Sigmoid colon (tissue), 3 donors: Measurements from ENCODE around the gene DUSP9.
A peak's percentile ranks its signal among the peaks of the same experiment; 100 is the strongest.

Source experiments
- CTCF ChIP-seq, 4 experiments: fragments of 450-650 bp in 3 of 4; fragments of 200-600 bp in 1 of 4; IDR thresholded peaks; one replicate each; pipeline ENCODE4 v1.5.1; 2016 to 2019; ENCODE audit warnings: antibody characterized with exemption in 4 of 4, mild to moderate bottlenecking in 3 of 4, moderate library complexity in 2 of 4
- POLR2A ChIP-seq, 2 donors: fragments of 450-650 bp; IDR thresholded peaks; one replicate each; pipeline ENCODE4 v1.6.1; 2016; ENCODE audit warnings: antibody characterized with exemption in 2 of 2, mild to moderate bottlenecking in 2 of 2, moderate library complexity in 2 of 2

GRCh38 chrX:153669174-153669890 lies 22.3 kb downstream of the DUSP9 start:
- no peak for TF ChIP-seq POLR2A (IDR thresholded peaks at IDR 0.05)
- peak; percentile 33 to 66 (median 52) for TF ChIP-seq CTCF (IDR thresholded peaks at IDR 0.05)
